Measurements from ENCODE around the gene RYR1.

- TF ChIP-seq CTCF (IDR thresholded peaks at IDR 0.05) (no peak), POLR2AphosphoS5 (IDR thresholded peaks at IDR 0.05; ENCODE audit: low read depth, low read length) (no peak), SIN3A (IDR thresholded peaks at IDR 0.05; ENCODE audit: borderline replicate concordance, insufficient read depth, low read depth, low read length) (no peak), REST (IDR thresholded peaks at IDR 0.05; ENCODE audit: insufficient read depth in 1 of 2, low read depth in 2 of 2, low read length in 1 of 2) (no peak), TCF7L2 (IDR thresholded peaks at IDR 0.05; ENCODE audit: low read depth, low read length) (no peak)
Measured at GRCh38 chr19:38404858-38405257, 28.6 kb upstream of the RYR1 start.
